ENCODE results near the gene GDF2.

GDF2 gene

GRCh38 chr10:47278152-47278473 lies 44.1 kb upstream of the GDF2 start:
- Histone ChIP-seq H3K4me3 (ENCODE audit: low read depth, low read length) (no peak overlapping the region), H2AFZ (no peak overlapping the region), H3K4me1 (no peaks in the 10 kb centered on the region), H3K79me2 (no peaks in the 10 kb centered on the region), H3K36me3 (ENCODE audit: control insufficient read depth, insufficient read depth, low read length) (no peaks in the 10 kb centered on the region), H3K9ac (no peak overlapping the region), H3K27me3 (ENCODE audit: control insufficient read depth, insufficient read depth, low read length) (no peaks in the 10 kb centered on the region), H3K27ac (no peak overlapping the region), H3K9me3 (ENCODE audit: control insufficient read depth, low read length) (no peaks in the 10 kb centered on the region), H3K4me2 (ENCODE audit: low read length) (no peak overlapping the region)
- TF ChIP-seq CTCF (IDR thresholded peaks at IDR 0.05) = no peak

GRCh38 chr10:47278720-47279119 lies 43.5 kb upstream of the GDF2 start:
- Histone ChIP-seq H3K9ac (no peak overlapping the region), H3K27me3 (ENCODE audit: control insufficient read depth, insufficient read depth, low read length) (no peaks in the 10 kb centered on the region), H2AFZ (no peak overlapping the region), H3K4me1 (no peaks in the 10 kb centered on the region), H3K4me3 (ENCODE audit: low read depth, low read length) (no peak overlapping the region), H3K79me2 (no peaks in the 10 kb centered on the region), H3K9me3 (ENCODE audit: control insufficient read depth, low read length) (no peaks in the 10 kb centered on the region), H3K4me2 (ENCODE audit: low read length) (no peak overlapping the region), H3K36me3 (ENCODE audit: control insufficient read depth, insufficient read depth, low read length) (no peaks in the 10 kb centered on the region), H3K27ac (no peak overlapping the region)
- no peak for TF ChIP-seq CTCF (IDR thresholded peaks at IDR 0.05)

- Histone ChIP-seq H3K4me1 (no peaks in the 10 kb centered on the region), H3K9me3 (ENCODE audit: control insufficient read depth, low read length) (no peaks in the 10 kb centered on the region), H3K79me2 (no peaks in the 10 kb centered on the region), H3K36me3 (ENCODE audit: control insufficient read depth, insufficient read depth, low read length) (no peaks in the 10 kb centered on the region), H3K9ac (no peak overlapping the region), H2AFZ (no peak overlapping the region), H3K4me2 (ENCODE audit: low read length) (no peak overlapping the region), H3K27ac (no peak overlapping the region), H3K4me3 (ENCODE audit: low read depth, low read length) (no peak overlapping the region), H3K27me3 (ENCODE audit: control insufficient read depth, insufficient read depth, low read length) (no peaks in the 10 kb centered on the region)
- no peak for TF ChIP-seq CTCF (IDR thresholded peaks at IDR 0.05)
These were observed 43.0 kb upstream of the GDF2 start for GRCh38 chr10:47279276-47279675.

- Histone ChIP-seq H3K79me2 (no peaks in the 10 kb centered on the region), H3K4me2 (ENCODE audit: low read length) (no peak overlapping the region), H3K9me3 (ENCODE audit: control insufficient read depth, low read length) (no peaks in the 10 kb centered on the region), H3K9ac (no peak overlapping the region), H3K27ac (no peak overlapping the region), H3K36me3 (ENCODE audit: control insufficient read depth, insufficient read depth, low read length) (no peaks in the 10 kb centered on the region), H3K4me1 (no peaks in the 10 kb centered on the region), H3K27me3 (ENCODE audit: control insufficient read depth, insufficient read depth, low read length) (no peaks in the 10 kb centered on the region), H3K4me3 (ENCODE audit: low read depth, low read length) (no peak overlapping the region), H2AFZ (no peak overlapping the region)
- TF ChIP-seq CTCF (IDR thresholded peaks at IDR 0.05) = no peak
These were observed 40.1 kb upstream of the GDF2 start for GRCh38 chr10:47282005-47282656.

GRCh38 chr10:47282657-47283018 lies 39.6 kb upstream of the GDF2 start:
- TF ChIP-seq CTCF (IDR thresholded peaks at IDR 0.05) = no peak
- H3K79me2 ChIP-seq = no peaks in the 10 kb centered on the region
- no peak overlapping the region for H2AFZ ChIP-seq
- no peaks in the 10 kb centered on the region for H3K4me1 ChIP-seq
- no peaks in the 10 kb centered on the region for H3K36me3 ChIP-seq (ENCODE audit: control insufficient read depth, insufficient read depth, low read length)
- no peaks in the 10 kb centered on the region for H3K27me3 ChIP-seq (ENCODE audit: control insufficient read depth, insufficient read depth, low read length)
- no peak overlapping the region for H3K4me2 ChIP-seq (ENCODE audit: low read length)
- H3K4me3 ChIP-seq (ENCODE audit: low read depth, low read length) = no peak overlapping the region
- no peak overlapping the region for H3K27ac ChIP-seq
- no peaks in the 10 kb centered on the region for H3K9me3 ChIP-seq (ENCODE audit: control insufficient read depth, low read length)
- no peak overlapping the region for H3K9ac ChIP-seq
